Sigmoid colon (tissue), 3 donors: ENCODE results near the gene SLC41A1.

Experiments used
- POLR2A ChIP-seq, 2 donors: fragments of 450-650 bp; IDR thresholded peaks; one replicate each; pipeline ENCODE4 v1.6.1; 2016; ENCODE audit warnings: antibody characterized with exemption in 2 of 2, mild to moderate bottlenecking in 2 of 2, moderate library complexity in 2 of 2
- TF ChIP-seq, protein P1 (sequence below), 4 experiments: fragments of 450-650 bp in 3 of 4; fragments of 200-600 bp in 1 of 4; IDR thresholded peaks; one replicate each; pipeline ENCODE4 v1.5.1; 2016 to 2019; ENCODE audit warnings: antibody characterized with exemption in 4 of 4, mild to moderate bottlenecking in 3 of 4, moderate library complexity in 2 of 4

- TF ChIP-seq, protein P1, sequence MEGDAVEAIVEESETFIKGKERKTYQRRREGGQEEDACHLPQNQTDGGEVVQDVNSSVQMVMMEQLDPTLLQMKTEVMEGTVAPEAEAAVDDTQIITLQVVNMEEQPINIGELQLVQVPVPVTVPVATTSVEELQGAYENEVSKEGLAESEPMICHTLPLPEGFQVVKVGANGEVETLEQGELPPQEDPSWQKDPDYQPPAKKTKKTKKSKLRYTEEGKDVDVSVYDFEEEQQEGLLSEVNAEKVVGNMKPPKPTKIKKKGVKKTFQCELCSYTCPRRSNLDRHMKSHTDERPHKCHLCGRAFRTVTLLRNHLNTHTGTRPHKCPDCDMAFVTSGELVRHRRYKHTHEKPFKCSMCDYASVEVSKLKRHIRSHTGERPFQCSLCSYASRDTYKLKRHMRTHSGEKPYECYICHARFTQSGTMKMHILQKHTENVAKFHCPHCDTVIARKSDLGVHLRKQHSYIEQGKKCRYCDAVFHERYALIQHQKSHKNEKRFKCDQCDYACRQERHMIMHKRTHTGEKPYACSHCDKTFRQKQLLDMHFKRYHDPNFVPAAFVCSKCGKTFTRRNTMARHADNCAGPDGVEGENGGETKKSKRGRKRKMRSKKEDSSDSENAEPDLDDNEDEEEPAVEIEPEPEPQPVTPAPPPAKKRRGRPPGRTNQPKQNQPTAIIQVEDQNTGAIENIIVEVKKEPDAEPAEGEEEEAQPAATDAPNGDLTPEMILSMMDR (IDR thresholded peaks at IDR 0.05), result no peak
- TF ChIP-seq POLR2A (IDR thresholded peaks at IDR 0.05), result no peak
Measured at GRCh38 chr1:205800427-205800826, 12.6 kb downstream of the SLC41A1 start.
